GM12878 (cell line): ENCODE results near the gene BDH1.

Experiments
- EP300 ChIP-seq, 2 experiments: fragments of 150-350 bp in 1 of 2; IDR thresholded peaks; 2 replicates each; pipeline ENCODE4 v1.6.1; 2011 to 2012; ENCODE audit warnings: low read depth in 2 of 2, low read length in 2 of 2, borderline replicate concordance in 1 of 2, improper control_type of control experiment in 1 of 2, inconsistent platforms in 1 of 2; ENCODE audit not compliant: control insufficient read depth in 1 of 2
- LARP7 ChIP-seq: fragments of 450-650 bp; IDR thresholded peaks from 2 replicates; pipeline ENCODE4 v1.6.1; 2017; ENCODE audit warnings: mild to moderate bottlenecking
- POLR2A ChIP-seq: IDR thresholded peaks from 2 replicates; pipeline ENCODE4 v1.6.1; 2011; ENCODE audit warnings: low read depth, mild to moderate bottlenecking, low read length
- SP1 ChIP-seq: IDR thresholded peaks from one replicate; pipeline ENCODE4 v1.6.1; 2011; ENCODE audit warnings: low read depth, low read length
- SREBF2 ChIP-seq: IDR thresholded peaks from 2 replicates; pipeline ENCODE4 v1.6.1; 2012; ENCODE audit warnings: mild to moderate bottlenecking, low read length
- SUZ12 ChIP-seq: fragments of 200-600 bp; sonication (generic); IDR thresholded peaks from one replicate; pipeline ENCODE4 v1.6.1; 2018; ENCODE audit warnings: antibody characterized with exemption, mild to moderate bottlenecking; ENCODE audit not compliant: unreplicated experiment
- TCF12 ChIP-seq: IDR thresholded peaks from 2 replicates; pipeline ENCODE4 v1.6.1; 2011; ENCODE audit warnings: low read depth, mild to moderate bottlenecking, low read length
- TCF7 ChIP-seq: IDR thresholded peaks from 2 replicates; pipeline ENCODE4 v1.6.1; 2014; ENCODE audit warnings: antibody characterized with exemption, borderline replicate concordance
- ZBED1 ChIP-seq: IDR thresholded peaks from 2 replicates; pipeline ENCODE4 v1.6.1; 2016; ENCODE audit warnings: borderline replicate concordance
- TF ChIP-seq, protein P1 (sequence below), 3 experiments: IDR thresholded peaks in 2 of 3; conservative IDR thresholded peaks in 1 of 3; 2 replicates each; pipeline ENCODE4 v1.5.1; 2011; ENCODE audit warnings: low read depth in 3 of 3, low read length in 3 of 3, mild to moderate bottlenecking in 3 of 3, control low read depth in 2 of 3, moderate library complexity in 2 of 3, inconsistent platforms in 1 of 3, mixed read lengths in 1 of 3; ENCODE audit not compliant: control insufficient read depth in 2 of 3, insufficient read depth in 1 of 3; ENCODE audit errors: extremely low read depth in 1 of 3
- TF ChIP-seq, protein P2 (sequence below): IDR thresholded peaks from 2 replicates; pipeline ENCODE4 v1.6.1; 2011; ENCODE audit warnings: low read depth, low read length, improper control_type of control experiment, borderline replicate concordance
- TF ChIP-seq, protein P3 (sequence below): IDR thresholded peaks from 2 replicates; pipeline ENCODE4 v1.6.1; 2012; ENCODE audit warnings: low read depth, low read length, improper control_type of control experiment

DNA sequence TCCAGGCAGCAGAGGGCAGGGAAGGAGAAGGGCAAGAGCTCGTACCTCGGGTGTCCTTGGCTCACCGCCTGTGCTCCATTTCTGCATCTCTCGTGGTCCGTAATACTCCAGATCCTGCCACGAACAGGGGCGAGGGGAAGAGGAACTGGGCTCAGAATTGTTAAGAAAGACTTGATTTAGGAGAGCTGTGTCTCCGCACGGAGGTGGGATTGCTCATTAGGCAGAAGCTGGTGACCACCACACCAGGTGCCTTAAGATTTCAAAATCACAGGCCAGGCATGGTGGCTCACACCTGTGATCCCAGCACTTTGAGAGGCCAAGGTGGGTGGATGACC lies 37.2 kb upstream of the BDH1 start:
- TF ChIP-seq LARP7 (no peak), ZBED1 (no peak), SP1 (no peak), SREBF2 (no peak), SUZ12 (no peak), EP300 (IDR thresholded peaks at IDR 0.05; ENCODE audit: borderline replicate concordance in 1 of 2, control insufficient read depth in 1 of 2, low read depth in 2 of 2, low read length in 2 of 2) (no peak), TCF7 (no peak), TCF12 (no peak), POLR2A (no peak)
- TF ChIP-seq, protein P1, sequence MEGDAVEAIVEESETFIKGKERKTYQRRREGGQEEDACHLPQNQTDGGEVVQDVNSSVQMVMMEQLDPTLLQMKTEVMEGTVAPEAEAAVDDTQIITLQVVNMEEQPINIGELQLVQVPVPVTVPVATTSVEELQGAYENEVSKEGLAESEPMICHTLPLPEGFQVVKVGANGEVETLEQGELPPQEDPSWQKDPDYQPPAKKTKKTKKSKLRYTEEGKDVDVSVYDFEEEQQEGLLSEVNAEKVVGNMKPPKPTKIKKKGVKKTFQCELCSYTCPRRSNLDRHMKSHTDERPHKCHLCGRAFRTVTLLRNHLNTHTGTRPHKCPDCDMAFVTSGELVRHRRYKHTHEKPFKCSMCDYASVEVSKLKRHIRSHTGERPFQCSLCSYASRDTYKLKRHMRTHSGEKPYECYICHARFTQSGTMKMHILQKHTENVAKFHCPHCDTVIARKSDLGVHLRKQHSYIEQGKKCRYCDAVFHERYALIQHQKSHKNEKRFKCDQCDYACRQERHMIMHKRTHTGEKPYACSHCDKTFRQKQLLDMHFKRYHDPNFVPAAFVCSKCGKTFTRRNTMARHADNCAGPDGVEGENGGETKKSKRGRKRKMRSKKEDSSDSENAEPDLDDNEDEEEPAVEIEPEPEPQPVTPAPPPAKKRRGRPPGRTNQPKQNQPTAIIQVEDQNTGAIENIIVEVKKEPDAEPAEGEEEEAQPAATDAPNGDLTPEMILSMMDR (IDR thresholded peaks at IDR 0.05 in 2 of 3, conservative IDR thresholded peaks at IDR 0.05 in 1 of 3; ENCODE audit: control insufficient read depth in 2 of 3, extremely low read depth in 1 of 3, insufficient read depth in 1 of 3, low read depth in 3 of 3, low read length in 3 of 3), result no peak
- TF ChIP-seq, protein P2, sequence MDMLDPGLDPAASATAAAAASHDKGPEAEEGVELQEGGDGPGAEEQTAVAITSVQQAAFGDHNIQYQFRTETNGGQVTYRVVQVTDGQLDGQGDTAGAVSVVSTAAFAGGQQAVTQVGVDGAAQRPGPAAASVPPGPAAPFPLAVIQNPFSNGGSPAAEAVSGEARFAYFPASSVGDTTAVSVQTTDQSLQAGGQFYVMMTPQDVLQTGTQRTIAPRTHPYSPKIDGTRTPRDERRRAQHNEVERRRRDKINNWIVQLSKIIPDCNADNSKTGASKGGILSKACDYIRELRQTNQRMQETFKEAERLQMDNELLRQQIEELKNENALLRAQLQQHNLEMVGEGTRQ, result no peak
- TF ChIP-seq, protein P3, sequence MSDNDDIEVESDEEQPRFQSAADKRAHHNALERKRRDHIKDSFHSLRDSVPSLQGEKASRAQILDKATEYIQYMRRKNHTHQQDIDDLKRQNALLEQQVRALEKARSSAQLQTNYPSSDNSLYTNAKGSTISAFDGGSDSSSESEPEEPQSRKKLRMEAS, result no peak
